Inflammatory macrophage (primary cell): ENCODE results near the gene VN1R5.
"Not testable (repeated sequence)": the region's sequence is repeated elsewhere in the genome, so short reads cannot be mapped to it uniquely, and the experiment has no call there.

Experiments
- DNase-seq, 2 donors: peaks; one replicate each; pipeline ENCODE4 v3.0.0-alpha.2; 2020 to 2022
- total RNA-seq, 18 experiments: gene quantifications; one replicate each; lab custom pipeline; 2026; ENCODE audit warnings: mixed read lengths in 6 of 18, inconsistent platforms in 2 of 18; lab: John Stamatoyannopoulos, UW

Gene VN1R5
- 0 to 0.08 (median 0) reads per million in 18 experiments for total RNA-seq

DNA sequence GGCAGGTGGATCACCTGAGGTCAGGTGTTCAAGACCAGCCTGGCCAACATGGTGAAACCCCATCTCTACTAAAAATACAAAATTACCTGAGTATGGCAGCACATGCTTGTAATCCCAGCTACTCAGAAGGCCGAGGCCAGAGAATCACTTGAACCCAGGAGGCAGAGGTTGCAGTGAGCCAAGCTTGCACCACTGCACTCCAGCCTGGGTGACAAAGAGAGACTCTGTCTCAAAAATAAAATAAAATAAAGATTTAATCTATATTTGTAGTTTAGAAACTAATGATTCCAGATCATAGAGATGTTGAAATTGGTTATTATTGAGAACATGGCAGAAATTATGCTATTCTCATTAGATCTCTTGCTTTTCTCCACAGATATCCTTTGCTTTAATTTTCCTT, at the start of gene VN1R5:
Gene VN1R5, plus strand, starts transcription at position 301 of the 400 bp plus-strand sequence.
- not testable (repeated sequence) for DNase-seq

DNA sequence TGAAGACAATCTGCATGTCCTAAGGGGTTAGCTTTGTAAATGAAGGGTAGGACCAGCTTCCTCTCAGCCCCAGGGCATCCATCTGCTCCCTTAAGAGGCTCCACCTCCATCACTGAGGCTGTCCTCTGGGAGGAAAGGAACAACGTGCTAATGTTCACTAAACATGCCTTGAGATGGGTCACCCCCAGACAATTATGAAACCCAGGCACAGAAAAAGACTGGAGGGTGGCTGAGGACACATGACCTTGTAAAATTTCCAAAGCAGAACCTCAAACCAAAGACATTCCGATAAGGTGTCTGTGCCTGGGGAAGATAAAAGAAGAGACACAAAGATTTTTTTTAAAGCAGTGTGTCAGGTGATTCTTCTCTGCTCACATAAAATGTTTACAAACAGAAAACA, 46.5 kb upstream of the VN1R5 start:
- peak in 1 of 2 donors; percentile 11 for DNase-seq

DNA sequence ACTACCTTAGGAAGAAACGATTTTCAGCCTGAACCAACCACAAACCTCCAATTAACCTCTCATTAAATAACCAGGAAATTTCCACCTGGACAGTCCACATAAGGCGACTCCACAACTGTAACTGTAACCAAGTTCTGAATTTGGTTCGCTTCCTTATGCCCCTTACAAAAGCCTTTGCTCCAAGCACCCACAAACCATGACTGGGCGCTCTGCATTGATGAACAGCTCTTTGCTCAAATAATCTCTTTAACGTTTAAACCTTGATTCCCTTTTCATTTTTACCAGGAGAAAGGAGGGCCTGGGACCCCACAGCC, 45.9 kb upstream of the VN1R5 start:
- no peak for DNase-seq

DNA sequence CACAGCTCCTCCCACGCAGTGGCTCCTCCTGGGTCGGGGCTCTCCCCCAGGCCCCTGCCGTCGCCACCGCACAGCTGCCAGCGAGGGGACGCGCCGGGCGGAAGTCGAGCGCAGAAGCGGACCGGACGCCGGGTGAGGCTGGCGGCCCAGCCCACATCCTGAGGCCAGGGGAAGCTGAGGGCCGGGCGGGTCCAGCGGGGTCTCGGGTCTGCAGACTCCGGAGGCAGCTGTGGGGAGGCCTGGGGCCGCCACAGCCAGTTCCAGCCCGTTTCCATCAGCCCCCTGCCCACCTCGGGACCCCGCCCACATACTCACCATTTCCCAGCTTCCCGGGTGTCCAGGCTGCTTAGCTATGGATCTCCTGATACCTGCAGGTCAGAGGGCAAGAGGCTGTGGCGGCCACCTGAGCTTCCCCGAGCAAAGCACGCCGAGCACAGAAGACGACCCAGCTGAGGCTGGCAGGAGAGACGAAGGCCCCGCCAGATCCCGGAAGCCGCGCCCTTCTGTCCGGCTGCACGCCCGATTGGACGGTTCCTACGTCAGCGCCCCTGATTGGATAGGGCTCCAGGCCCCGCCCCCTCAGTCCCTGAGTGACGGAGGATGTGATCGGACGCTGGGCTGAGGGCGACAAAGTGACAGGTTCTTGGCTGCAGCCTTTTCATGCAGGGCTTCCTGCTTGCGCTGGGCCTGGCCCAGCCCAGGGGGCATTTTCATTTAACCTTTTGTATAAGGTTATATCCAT, 45.3 kb upstream of the VN1R5 start:
- peak; percentile 97 to 98 for DNase-seq

DNA sequence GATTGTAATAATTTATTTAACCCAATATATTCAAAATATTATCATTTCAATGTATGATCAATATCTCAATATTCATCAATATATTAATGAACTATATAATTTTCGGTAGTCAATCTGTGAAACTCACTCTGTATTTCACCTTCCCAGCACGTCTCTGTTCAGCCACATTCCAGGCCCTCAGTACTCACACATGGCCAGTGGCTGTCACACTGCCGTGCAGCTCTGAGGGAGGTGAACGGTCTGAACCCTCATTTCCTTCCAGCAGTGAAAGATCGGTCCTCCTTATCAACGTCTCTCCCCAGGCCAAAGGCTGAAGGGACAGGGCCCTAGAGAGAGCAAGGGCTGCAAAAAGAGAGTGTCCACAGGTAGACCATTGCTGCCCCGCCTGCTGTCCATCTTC, 44.5 kb upstream of the VN1R5 start:
- no peak for DNase-seq

DNA sequence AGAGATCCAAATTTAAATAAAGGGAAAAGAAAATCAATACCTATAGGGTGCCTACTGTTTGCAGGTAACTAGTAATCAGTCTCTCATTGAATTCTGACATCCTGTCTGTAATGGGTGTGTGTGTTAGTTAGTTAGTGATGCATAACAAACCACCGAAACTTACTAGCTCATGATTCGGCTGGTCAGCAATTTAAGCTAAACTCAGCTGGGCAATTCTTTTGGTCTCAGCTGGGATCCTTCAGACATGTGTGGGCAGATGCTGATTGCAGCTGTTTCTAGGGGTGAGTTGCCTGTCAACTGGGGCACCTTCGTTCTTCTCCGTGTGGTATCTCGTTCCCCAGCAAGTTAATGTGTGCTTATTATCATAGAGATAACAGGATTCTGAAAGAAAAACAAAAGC, 43.9 kb upstream of the VN1R5 start:
- DNase-seq: no peak

DNA sequence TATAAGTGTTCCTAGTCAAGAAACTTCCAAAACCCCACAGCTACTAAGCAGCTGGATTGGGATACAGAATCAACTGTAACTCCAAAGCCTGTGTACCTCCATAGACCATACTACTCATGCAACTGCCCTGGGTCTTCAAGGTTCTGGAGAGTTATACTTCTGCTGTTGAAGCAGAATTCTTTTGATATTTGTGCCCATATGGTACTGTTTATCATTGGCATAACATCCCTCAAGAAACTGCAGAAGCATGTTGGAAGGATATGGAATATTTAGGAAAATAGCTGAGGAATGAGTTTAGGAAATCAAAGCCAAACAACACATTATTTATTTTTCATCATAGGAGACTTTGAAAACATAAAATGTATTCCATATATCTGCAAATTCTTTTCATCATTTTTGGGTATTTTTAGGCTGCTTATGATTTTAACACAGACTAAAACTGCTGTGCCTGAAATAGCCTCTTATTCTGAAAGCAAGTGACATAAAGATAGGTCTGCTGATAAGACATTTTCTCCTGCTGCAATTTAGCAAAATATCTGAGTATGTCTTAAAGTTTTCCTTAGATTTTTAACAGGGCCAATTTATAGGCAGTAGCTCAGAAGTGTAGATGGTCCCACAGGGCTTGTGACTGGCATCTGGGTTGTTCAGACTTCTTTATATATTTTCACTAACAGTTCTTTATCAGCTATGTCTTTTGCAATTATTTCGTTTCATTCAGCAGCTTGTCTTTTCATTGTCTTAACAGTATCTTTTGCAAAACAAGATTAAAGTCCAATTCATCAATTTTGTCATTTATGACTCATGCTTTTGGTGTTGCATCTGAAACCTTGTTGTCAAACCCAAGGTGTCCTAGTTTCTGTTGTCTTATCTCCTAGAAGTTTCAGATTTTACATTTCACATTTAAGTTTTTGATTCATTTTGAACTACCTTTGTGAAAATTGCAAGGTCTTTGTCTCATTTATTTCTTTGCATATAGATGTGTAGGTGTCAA, 43.0 kb upstream of the VN1R5 start:
- DNase-seq: no peak

DNA sequence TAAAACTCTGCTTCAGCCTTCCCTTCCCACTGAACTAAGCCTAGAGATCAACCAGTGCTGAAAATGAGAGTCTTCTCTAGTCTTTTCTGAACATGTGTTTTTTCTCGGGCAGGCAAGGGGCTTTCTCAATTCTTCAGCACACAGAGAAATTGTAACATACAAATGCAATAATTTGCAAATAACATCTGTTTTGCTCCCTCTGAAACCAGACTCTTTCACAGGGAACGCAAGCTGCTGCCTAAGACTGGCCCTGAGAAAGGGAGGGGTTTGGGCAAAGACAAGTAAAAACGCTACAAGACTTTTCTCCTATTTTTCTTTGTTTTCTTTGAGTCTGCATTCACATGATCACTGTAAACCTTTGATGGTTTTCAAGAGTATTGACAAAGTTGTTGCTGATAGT, 39.6 kb upstream of the VN1R5 start:
- no peak for DNase-seq

DNA sequence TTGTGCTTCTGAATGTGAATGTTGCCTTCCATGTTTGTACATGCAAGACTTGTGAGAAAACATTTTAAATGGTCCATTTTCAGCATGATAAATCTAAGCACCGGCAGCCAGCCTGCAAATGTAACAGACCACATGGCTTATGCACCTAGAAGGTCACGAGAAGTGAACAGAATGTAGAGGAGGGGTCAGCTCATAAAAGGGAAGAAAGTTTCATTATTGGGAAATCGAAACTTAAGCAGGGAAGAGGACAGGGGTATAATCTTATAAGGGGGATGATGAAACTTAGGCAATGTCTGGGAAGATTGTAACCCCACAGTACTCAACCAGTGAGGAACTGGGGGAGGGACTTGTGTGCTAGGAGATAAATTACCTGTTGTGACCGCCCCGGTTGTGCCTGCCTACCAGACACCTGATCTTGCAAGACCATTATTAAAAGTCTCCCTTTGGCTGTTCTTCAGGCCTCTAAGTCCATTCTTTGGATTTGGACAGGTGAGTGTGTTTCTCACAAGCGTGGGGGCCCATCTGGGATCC, 37.7 kb upstream of the VN1R5 start:
- peak in 1 of 2 donors; percentile 16 for DNase-seq

DNA sequence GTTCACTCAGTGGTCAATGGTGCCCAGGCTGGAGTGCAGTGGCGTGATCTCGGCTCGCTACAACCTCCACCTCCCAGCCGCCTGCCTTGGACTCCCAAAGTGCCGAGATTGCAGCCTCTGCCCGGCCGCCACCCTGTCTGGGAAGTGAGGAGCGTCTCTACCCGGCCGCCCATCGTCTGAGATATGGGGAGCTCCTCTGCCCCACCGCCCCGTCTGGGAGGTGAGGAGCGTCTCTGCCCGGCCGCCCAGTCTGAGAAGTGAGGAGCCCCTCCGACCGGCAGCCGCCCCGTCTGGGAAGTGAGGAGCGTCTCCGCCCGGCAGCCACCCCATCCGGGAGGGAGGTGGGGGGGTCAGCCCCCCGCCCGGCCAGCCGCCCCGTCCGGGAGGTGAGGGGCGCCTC, 35.6 kb upstream of the VN1R5 start:
- not testable (repeated sequence) for DNase-seq

DNA sequence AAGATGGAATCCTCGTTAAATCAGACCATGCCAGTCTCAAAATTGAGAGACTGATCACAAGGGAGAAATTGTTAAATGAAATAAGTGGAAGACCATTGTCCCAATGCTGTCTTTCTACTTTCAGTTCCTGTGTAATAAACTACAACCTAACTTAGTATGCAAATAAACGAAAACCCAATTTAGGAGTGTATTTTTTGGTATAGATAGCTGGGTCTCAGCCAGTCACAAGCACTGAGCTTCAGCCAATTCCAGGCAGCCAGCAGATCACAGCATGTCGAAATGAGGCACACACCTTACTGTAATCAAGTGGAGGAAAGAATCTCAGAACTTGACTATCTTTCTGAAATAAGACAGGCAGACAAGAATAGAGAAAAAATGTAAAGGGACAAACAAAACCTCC, 33.0 kb upstream of the VN1R5 start:
- no peak for DNase-seq

DNA sequence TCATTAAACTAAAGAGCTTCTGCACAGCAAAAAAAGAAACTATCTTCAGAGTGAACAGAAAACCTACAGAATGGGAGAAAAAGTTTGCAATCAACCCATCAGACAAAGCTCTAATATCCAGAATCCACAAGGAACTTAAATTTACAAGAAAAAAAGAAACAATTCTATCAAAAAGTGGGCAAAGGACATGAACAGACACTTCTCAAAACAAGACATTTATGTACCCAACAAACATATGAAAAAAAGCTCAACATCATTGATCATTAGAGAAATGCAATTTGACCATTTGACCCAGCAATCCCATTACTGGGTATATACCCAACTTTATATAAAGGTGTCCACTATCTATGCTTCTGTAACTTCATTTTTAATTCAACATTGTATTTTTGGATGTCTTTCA, 31.1 kb upstream of the VN1R5 start:
- DNase-seq: no peak

DNA sequence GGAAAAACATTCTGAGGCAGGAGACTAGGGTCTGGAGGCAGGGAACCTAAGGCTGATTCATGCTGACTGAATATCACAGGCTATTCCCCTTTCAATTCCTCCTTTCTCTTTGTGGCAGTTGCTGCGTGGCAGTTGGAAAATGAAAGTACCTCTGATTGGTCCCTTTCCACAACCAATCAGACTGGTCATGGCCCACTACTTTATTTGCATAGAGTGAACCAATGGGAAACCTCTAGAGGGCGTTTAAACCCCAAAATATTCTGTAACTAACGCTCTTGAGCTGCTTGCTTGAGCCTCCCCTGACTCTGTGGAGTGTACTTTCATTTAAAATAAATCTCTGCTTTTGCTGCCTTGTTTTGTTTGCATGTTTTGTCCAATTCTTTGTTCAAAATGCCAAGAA, 27.7 kb upstream of the VN1R5 start:
- peak in 1 of 2 donors; percentile 42 for DNase-seq

DNA sequence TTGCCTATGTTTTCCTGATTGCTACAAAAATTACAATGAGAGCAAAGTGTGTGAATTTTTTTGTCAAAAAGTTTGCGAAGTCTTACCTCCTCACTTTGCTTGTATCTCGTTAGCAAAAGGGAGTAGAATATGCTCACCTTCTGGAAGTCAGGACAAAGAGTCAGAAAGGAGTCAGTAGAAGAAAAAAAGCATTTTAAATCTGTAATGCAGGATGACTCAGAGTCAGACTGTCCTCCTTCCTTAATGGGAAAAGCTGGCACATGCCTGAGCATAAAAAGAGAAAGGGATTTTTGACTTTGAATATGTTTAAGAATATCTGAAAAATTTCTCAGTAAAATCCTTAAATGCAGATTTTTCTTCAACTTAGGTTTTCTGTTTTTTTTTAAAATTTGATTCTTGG, 14.2 kb upstream of the VN1R5 start:
- DNase-seq: no peak

DNA sequence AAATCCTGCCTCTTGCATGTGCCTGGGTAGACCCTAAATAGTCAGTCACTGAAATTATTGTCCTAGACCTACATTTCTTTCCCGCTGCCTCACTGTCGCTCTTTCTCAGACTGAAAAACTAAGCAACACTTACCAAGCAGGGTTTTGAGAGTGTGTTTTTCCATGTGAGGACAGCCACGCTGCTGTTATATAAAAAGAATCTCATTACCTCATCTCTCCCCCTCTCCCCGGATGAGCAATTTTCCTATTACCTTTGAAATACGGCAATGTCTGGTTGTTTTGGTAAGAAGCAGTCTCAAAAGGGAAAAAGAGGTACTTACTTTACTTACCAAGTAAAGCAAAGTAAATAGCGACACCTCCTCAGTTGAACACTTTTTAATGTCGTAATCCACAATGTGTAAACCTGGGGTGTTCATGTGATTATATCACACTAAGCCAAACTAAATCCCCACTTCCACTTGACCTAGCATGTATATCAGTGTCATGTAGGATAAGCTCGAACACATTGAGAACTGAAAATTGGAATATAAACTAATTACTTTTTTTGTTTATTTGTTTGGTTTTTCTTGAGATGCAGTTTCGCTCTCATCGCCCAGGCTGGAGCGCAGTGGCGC, 12.2 kb upstream of the VN1R5 start:
- no peak for DNase-seq

DNA sequence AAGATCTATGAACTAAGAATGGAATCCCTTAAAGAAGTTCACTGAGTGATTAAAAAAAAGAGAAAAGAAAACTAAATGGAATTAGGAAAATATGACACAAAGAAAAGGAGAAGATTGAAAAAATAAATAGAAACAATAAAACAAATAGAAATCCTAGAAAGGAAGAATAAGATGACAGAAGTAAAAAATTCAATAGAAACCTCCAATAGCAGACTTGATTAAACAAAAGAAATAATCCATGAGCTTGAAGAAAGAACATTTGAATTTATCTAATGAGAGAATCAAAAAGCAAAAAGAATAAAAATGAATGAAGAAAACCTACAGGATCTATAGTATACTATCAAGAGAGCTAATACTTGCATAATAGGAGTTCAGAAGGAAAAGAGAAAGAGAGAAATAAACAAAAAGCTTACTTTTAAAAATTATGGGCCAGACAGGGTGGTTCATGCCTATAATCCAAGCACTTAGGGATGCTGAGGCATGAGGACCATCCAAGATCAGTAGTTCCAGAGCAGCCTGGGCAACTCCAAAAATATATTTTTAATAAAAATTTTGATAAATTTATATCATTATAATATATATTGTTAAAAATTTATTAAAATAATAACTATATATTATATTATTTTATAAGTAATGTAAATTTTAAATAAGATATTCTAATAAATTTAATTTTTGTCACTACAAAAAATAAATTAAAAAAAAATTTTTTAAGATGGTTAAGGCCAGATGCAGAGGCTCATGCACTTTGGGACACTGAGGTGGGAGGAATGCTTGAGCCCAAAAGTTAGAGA, 9.4 kb upstream of the VN1R5 start:
- DNase-seq: no peak

DNA sequence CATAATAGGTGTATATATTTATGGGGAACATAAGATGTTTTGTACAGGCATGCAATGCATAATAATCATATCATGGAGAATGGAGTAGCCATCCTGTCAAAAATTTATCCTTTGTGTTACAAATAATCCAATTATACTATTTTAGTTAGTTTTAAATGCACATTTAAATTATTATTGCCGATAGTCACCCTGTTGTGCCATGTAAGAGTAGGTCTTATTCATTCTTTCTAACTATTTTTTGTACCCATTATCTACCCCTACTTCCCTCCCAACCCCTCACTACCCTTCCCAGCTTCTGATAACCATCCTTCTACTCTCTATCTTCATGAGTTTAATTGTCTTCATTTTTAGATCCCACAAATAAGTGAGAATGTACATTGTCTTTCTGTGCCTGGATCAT, 8.3 kb upstream of the VN1R5 start:
- no peak for DNase-seq

DNA sequence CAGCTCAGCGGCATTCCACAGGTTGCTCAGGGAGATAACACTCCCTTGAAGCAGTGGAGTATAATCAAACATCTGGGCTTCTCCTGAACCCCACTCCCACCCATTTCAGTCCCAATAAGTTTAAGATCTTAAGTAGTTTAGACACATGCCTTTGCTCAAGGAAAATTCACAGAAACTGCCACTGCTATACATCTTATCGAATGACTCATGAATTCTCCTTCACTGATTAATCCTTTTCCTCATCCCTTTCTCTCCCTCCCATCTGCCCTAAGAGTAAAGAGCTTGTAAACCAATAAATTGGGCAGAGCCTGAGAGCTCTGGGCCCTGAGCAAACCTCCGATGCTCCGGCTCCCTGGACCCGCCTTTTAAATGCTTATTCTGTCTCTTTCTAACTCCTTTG, 10.2 kb downstream of the VN1R5 start:
- DNase-seq: no peak

DNA sequence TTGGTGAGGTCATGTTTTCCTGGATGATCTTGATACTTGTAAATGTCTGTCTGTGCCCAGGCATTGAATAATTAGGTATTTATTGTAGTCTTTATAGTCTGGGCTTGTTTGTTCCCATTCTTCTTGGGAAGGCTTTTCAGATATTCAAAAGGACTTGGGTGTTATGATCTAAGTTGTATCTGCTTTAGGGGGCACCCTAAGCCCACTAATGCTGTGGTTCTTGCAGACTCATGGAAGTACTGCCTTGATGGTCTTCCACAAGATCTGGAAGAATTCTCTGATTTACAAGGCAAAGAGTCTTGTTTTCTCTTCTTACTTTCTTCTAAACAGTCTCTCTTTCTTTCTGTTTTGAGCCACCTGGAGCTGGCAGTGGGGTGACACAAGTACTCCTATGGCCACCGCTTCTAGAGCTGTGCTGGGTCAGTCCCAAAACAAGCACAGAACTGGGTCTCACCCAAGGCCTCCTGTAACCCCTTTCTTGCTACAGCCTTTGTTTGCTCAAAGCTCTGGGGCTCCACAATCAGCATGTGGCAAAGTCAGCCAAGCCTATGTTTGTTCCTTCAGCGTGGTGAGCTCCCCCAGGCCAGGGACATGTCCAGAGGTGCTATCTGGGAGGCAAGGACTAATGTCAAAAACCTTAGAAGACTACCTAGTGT, 12.6 kb downstream of the VN1R5 start:
- no peak for DNase-seq

DNA sequence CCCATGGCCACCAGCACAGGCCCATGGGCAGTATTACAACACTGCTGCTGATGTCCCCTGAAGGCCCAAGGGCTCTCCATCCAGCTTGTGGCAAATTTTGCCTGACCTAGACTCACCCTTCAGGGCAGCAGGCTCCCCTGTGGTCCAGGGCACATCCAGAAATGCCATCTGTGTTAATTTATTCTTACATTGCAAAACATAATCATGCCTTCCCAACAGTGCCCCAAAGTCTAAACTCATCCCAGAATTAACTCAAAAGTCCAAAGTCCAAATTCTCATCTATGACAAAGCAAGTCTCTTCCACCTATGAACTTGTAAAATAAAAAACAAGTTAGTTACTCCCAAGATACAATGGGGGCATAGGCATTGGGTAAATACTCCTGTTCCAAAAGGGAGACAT, 13.3 kb downstream of the VN1R5 start:
- no peak for DNase-seq

DNA sequence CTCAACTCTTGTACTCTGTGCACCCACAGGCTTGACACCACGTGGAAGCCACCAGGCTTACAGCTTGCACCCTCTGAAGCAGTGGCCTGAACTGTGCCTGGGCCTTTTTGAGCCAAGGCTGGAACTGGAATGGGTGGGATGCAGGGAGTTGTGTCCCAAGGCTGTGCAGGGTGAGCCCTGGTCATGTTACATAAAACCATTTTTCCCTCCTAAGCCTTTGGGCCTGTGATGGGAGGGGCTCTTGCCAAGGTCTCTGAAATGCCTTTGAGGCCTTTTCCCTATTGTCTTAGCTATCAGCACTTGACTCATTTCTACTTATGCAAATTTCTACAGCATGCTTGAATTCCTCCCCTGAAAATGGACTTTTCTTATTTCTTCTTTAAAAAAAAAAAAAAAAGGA, 14.1 kb downstream of the VN1R5 start:
- no peak for DNase-seq

DNA sequence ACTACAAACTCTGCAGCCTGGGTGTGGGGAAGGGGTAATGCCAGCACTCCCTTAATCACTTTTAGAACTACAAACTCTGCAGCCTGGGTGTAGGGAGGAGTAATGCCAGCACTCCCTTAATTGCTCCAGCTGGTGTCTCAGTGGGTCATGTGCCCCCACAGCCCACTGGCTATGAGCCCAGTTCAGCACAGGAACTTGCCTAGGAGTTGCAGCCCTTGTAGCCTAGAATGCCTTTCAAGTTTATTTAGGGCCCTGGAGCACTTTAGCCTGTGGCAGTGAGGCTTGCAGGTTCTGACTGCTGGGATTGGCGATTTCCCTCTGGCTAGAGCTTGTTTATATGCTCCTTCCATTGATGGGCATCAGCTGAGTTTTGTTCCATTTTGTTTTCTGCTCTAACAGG, 17.1 kb downstream of the VN1R5 start:
- no peak for DNase-seq
